ENCODE measurements around the gene PTBP2. TPM values are rescaled to one million over a fixed set of nuclear protein-coding genes. Genes with fewer than 3 reads are reported as not detected.

PTBP2 gene
- total RNA-seq, 1 donor from 2014 or later: 18.6 TPM

- POLR2A ChIA-PET: no interaction called here
Observed at GRCh38 chr1:96804648-96805047, 83.1 kb downstream of the PTBP2 start.

GRCh38 chr1:96808191-96808590 is 86.6 kb downstream of the PTBP2 start:
- ChIA-PET POLR2A (no interaction called here), CTCF (no interaction called here)
- ATAC-seq (ENCODE audit: low read depth) (no peak), DNase-seq (no peak)
- TF ChIP-seq CTCF (IDR thresholded peaks at IDR 0.05): no peak
- H3K36me3 Mint-ChIP-seq (ENCODE audit: low read depth): peaks cover 61% of the 10 kb centered on the region
- H3K4me1 Mint-ChIP-seq: peaks cover 9% of the 10 kb centered on the region
- no peak overlapping the region for H3K4me3 Mint-ChIP-seq
- no peaks in the 10 kb centered on the region for H3K9me3 Mint-ChIP-seq
- no peaks in the 10 kb centered on the region for H3K27me3 Mint-ChIP-seq
- no peak overlapping the region for H3K27ac Mint-ChIP-seq
- intact Hi-C loops (cut with micrococcal nuclease): no loop called here

More at GRCh38 chr1:96804648-96805047, 83.1 kb downstream of the PTBP2 start:
- H3K27me3 Mint-ChIP-seq: no peaks in the 10 kb centered on the region
- no peak for DNase-seq
- no peak overlapping the region for H3K27ac Mint-ChIP-seq
- no peak overlapping the region for H3K4me3 Mint-ChIP-seq
- H3K4me1 Mint-ChIP-seq: no peaks in the 10 kb centered on the region
- intact Hi-C loops (cut with micrococcal nuclease): no loop called here
- H3K9me3 Mint-ChIP-seq: no peaks in the 10 kb centered on the region
- CTCF ChIA-PET: no interaction called here
- H3K36me3 Mint-ChIP-seq (ENCODE audit: low read depth): peaks cover 51% of the 10 kb centered on the region
- ATAC-seq (ENCODE audit: low read depth): no peak
- no peak for TF ChIP-seq CTCF (IDR thresholded peaks at IDR 0.05)

- no peaks in the 10 kb centered on the region for H3K27me3 Mint-ChIP-seq
- ATAC-seq (ENCODE audit: low read depth): no peak
- peaks cover 38% of the 10 kb centered on the region for H3K36me3 Mint-ChIP-seq (ENCODE audit: low read depth)
- no peak overlapping the region for H3K27ac Mint-ChIP-seq
- CTCF ChIA-PET: no interaction called here
- DNase-seq: no peak
- no peaks in the 10 kb centered on the region for H3K9me3 Mint-ChIP-seq
- intact Hi-C loops (cut with micrococcal nuclease): no loop called here
- H3K4me3 Mint-ChIP-seq: no peak overlapping the region
- POLR2A ChIA-PET: no interaction called here
- TF ChIP-seq CTCF (IDR thresholded peaks at IDR 0.05): no peak
- H3K4me1 Mint-ChIP-seq: peaks cover 3% of the 10 kb centered on the region
Observed at GRCh38 chr1:96815914-96816313, 94.3 kb downstream of the PTBP2 start.

GRCh38 chr1:96820107-96820506 is 98.5 kb downstream of the PTBP2 start:
- H3K4me3 Mint-ChIP-seq: no peak overlapping the region

GRCh38 chr1:96820671-96821070 is 99.1 kb downstream of the PTBP2 start:
- intact Hi-C loops (cut with micrococcal nuclease): no loop called here

More at GRCh38 chr1:96820107-96820506, 98.5 kb downstream of the PTBP2 start:
- H3K4me1 Mint-ChIP-seq: no peaks in the 10 kb centered on the region
- ATAC-seq (ENCODE audit: low read depth): no peak
- ChIA-PET POLR2A (no interaction called here), CTCF (no interaction called here)
- intact Hi-C loops (cut with micrococcal nuclease): no loop called here
- peaks cover 8% of the 10 kb centered on the region for H3K36me3 Mint-ChIP-seq (ENCODE audit: low read depth)
- TF ChIP-seq CTCF (IDR thresholded peaks at IDR 0.05): no peak
- H3K9me3 Mint-ChIP-seq: no peaks in the 10 kb centered on the region
- no peak for DNase-seq
- no peak overlapping the region for H3K27ac Mint-ChIP-seq
- H3K27me3 Mint-ChIP-seq: no peaks in the 10 kb centered on the region

More at GRCh38 chr1:96820671-96821070, 99.1 kb downstream of the PTBP2 start:
- Mint-ChIP-seq H3K27ac (no peak overlapping the region), H3K9me3 (no peaks in the 10 kb centered on the region), H3K27me3 (no peaks in the 10 kb centered on the region), H3K4me1 (no peaks in the 10 kb centered on the region), H3K4me3 (no peak overlapping the region), H3K36me3 (ENCODE audit: low read depth) (peaks cover 6% of the 10 kb centered on the region)
- DNase-seq (no peak), ATAC-seq (ENCODE audit: low read depth) (no peak)
- CTCF ChIA-PET: no interaction called here
- TF ChIP-seq CTCF (IDR thresholded peaks at IDR 0.05): no peak
- POLR2A ChIA-PET: no interaction called here

Data from activated B cell treated with CpG ODN at 0.5 μM for 24 hours (primary cell).